GM21447 (cell line): ENCODE data around the gene AK9.

Source experiments
- ATAC-seq: cut with Tn5 transposase; IDR thresholded peaks from one replicate; pipeline ENCODE4 v1.9.1; 2021; ENCODE audit not compliant: unreplicated experiment

The AK9 gene

DNA sequence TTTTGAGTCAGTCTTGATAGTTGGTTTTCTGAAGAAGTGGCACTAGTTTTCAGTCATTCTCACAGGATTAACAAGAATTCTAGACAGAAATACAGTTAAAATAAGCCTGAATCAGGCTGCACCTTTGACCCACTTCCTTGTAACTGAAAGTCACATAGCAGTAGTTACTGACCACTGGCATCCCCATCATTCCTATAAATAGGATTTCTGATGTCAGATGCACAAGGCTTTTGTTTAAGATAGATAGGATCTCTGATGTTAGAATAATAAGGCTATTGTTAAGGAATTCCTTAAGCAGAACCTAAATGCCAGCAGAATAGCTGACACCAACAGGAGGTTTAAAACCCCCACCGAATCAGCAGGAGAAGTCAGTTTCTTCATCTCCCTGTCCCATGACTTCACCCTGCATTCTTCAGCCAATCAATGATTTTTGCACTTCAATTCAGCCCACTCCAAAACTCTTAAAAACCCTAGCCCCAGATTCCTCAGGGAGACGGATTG is 177.4 kb downstream of the AK9 start:
- ATAC-seq = no peak

DNA sequence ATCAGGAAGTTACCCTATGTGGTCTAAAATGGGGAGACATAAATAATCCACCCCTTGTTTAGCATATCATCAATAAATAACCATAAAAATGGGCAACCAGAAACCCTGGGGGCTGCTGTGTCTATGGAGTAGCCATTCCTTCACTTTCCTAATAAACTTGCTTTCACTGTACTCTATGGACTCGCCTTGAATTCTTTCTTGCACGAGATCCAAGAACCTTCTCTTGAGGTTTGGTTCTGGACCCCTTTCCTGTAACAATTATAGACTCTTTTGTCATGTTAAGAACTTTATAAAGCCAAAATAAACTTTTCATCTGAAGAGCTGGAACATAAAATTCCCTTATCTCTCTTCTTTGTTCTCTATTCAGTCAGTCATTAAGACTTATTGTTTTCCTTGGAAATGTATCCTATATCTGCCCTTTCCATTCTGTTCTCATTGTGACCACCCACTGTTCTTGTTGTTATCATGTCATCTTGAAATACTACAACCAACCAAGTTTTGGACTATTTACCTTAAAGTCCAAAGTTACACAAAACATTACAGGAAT is 178.7 kb downstream of the AK9 start:
- ATAC-seq = no peak

DNA sequence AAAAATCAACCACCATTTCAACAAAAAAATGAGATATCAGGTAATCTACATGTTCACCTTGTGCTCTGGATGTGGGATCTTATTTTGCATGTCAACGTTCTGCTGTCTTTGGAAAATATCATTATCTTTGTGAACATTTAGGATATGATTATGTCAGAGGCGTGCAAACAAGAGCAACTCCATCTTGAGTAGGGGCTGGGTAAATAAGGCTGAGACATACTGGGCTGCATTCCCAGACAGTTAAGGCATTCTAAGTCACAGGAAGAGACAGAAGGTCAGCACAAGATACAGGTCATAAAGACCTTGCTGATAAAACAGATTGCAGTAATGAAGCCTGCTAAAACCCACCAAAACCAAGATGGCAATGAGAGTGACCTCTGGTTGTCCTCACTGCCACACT is 179.2 kb downstream of the AK9 start:
- no peak for ATAC-seq

DNA sequence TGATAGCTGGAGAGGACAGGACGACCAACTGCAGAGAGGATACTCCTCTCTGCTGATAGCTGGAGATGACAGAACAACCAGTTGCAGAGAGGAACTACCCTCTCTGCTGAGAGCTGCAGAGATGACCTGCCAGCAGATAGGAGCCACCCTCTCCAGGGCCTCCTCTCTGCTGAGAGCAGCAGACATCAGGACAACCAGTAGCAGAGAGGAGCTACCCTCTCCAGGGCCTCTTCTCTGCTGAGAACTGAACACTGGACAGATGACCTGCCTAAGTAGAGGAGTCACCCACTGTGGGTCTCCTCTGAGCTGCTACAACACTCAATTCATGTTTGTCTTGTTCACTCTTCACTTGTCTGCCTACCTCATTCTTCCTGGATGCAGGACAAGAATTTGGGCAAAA is 180.6 kb downstream of the AK9 start:
- ATAC-seq = no peak

DNA sequence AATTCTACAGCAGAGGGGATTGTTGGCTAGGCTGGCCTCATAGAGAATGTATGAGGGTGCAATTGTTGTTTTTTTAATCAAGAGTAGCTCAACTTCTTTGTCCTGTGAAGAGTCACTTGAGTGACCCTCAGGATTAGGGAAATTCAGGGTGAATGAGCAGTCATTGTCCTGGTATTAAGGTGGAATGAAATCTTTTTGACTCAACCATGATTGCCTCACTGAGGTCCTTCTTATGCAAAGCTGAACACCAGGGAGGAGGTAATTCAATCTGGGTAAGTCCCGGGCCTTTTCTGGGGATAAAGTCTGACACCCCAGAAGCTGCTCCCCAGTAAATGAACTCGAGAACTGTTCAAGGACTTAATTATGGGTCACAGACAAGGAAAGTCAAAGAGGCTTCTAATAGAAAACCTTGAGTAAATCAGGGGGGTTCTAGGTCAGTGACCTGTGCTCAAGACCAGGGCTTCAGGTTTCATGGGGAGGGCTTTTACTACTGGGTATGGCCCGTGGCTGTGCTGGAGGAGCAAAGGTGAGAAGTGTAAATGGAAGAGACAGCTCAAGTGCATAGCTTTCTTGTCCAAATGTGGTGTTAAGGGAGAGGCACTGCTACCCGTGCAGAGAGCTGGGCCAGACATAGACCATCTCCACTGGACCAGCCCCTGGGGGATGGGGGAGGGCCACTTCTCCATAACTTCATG is 182.7 kb downstream of the AK9 start:
- no peak for ATAC-seq

DNA sequence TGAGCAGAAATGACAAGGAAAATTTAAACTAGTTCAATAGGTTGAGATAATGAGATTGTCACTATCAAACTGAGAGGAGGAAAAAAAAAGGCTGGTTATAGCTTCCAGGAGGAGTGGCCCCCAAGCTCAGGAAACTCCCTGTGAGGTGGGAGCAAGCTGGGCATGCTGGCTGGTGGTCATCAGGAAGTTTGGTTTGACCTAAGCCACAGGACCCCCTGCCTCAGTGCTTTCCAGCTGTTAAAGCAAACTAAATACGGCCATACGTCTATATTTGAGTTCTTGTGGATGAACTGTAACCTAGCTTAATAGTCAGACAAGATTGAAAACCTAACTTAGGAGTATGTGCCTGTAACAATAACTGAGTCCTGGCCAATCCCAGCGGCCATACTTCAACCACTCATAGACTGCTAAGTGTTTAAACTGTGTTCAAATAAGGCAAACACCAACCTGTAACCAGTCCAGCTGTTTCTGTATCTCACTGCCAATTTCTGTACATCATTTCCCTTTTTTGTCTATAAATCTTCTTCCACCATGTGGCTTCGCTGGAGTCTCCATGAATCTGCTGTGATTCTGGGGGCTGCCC is 183.4 kb downstream of the AK9 start:
- ATAC-seq = no peak

DNA sequence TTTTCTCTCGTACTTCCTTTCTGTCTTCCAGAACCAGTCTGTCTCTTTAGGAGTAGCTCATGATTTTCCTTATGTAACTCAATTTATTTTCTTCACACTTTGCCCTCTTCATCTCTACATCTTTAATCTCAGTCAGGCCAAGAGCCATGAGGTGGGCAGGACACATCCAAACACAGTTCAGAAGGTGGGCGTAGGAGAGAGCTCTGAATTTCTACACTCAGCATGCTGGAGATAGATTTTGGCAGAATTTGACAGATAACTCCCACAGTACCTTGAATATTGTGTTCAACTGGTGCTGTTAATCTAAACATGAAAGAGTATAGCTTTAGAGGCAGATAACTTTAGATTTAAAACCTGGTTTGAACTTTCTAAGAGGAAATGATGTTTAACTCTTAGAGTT is 184.2 kb downstream of the AK9 start:
- ATAC-seq = no peak

DNA sequence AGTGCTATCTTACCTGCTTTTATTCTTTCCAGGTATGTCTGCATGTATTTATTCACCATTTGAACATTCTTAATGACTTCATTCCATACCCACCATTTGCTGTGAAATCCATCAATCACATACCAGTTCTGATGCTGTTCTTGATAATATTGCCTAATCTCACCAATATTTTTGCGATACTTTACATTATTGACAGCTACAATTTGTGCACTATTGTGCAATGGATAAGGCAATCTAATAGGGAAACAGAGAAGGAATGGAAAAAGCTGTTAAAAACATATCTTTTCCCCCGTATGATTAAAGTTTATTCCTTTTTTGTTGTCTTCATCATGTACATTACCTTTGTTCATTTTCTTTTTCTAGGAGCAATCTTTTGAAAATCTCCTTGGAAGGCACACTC is 184.7 kb downstream of the AK9 start:
- no peak for ATAC-seq

DNA sequence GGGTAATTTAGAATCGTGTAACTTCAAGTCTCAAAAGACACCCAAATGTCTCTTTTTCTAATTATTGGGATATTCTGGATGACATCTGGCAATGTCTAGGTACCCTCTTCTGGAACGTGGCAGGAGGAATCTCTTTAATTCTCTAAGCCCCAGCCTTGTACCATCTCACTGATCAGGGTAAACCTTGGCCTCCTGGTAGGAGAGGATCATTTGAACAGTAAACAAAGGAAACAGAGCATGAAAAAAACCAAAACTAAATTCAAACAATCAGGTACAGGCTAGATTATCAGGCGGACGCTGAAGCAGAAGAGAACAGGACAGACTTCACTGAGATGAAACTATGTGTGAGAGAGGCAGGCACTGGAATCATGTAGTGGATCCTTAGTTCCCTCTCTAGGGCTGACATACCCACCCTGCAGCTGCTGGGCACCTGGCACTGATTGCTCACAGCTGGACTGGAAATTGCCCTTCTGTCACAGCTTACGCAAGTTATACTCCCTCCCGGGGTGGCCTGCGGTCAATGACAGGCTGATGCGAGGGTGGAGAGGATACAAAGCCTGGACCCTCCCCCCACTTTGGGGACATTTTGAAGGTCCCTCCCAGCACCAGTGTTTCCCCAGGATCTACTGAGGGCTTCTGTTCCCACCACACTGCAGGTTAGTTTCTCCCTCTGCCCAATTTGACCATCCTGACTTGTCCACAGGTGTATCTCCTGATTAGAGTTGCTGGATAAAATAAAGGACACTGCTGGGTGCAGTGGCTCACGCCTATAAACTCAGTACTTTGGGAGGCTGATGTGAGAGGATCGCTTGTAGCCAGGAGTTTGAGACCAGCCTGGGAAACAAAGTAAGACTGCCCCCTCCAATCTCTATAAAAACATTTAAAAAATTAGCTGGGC is 187.4 kb downstream of the AK9 start:
- ATAC-seq = no peak

DNA sequence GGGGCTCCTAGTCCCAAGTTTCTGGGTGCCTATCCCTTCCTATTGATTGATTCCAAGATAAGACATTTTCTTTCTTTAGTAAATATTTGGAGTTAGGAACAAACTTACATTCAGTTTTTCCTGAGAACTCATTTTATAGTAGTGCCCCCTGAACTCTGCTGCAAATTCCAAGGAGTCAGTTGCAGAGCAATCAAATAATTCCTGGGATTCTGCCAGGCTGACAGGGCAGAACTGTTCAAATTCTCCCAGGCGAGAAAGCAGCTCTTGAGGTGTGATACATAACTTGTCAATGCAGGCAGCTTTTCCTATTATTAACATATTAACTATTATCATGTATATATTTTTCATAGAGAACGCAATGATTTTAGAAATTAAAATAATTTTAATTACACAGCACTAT is 192.1 kb downstream of the AK9 start:
- ATAC-seq = no peak

DNA sequence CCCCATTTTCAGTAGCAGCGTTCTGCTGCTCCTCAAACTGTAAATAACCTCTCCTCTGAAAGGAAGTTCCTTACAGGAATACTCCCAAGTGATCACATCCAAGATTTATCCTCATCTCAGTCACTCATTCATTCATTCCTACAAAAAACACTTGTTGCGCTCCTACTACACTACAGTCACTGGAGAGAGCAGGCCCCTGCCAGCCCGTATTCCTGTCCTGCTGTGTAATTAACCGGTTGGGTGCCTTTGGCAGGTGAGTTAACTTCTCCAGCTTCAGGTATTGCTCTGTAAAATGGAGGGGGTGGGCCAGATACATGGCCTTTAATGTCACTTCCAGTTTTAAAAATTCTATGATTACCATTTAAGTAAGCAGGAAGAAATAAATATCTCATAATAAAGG is 192.9 kb downstream of the AK9 start:
- ATAC-seq = no peak

DNA sequence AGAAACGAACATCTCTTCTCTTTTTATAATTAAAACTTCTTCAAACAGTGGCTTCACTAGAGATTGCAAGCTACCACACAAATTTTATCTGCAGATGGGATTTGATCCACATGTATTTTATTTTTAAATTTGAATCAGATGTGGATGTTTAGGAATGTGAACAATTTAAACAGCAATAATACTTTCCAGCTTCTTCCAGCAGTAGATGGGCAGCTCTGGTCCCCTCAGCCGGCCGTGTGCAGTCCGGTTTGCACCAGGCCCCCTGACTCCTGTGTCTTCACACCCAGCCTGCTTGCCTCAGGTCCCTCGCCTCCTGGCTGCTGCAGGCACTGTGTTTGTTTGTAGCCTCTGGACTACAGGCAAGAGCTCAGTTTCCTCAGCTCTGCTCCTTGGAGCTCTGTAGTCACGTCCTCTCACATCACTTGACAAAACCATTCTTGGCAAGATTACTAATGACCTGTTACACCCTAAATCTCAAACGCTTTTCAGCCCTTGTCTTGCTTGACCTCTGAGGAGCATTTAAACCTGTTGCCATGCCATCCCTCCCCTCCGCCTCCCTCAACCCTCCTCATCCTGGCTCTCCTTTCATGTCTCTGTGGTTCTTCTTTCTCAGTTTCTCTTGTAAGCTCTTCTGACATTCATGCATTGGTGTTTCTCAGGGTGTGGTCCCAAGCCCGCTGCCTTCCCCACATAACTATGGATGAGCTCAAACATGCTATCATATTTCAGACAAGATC is 194.8 kb downstream of the AK9 start:
- ATAC-seq = no peak

DNA sequence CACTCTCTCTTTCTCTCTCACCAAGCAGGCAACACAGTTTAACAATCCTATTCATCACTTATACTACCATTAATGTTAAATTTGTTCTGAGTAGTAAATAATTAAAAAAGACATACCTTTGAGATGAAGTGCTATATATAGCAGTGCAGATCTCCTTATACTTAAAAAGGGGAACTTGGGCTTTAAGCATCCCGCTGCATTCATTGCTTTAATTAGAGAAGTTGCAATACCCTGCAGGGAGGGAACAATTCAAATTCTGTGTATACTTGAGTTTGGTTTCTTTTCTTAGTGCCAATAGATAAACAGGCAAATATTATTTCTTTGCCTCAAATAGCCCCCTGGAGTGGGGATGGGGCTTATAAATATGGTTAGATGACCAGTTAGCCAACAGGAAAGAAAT is 197.1 kb downstream of the AK9 start:
- ATAC-seq = no peak

DNA sequence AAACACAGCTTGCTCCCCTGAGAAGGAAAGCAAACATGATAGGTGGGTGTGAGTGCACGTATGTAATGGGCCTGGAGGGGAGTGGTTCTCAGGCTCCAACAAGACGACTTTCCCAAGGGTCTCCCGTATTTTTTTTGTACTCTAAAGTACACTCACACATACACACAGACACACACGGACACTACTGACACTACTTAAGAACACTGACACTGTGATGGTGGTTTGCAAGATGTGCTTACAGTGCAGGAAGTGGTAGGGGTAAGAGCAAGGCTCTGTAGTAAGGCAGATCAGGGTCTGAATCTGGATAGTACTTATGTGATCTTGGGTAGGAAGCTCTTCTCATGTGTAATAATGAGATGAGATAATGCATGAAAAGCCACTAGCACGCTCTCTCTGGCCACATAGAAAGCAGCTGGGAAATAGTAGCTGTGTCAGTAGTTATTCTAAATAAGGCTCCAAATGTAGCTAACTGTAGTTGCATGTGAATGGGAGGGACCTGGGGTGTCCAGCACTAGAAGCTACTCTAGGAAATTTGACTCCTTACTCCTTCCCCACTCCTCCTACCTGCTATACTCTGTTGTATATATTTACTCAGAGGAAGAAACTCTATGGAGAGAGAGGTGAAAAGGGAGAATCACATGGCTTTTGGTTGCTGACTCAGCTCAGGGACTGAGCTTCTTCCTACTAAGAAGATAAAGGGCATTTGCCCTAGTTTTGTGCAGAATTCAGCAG is 199.6 kb downstream of the AK9 start:
- no peak for ATAC-seq

DNA sequence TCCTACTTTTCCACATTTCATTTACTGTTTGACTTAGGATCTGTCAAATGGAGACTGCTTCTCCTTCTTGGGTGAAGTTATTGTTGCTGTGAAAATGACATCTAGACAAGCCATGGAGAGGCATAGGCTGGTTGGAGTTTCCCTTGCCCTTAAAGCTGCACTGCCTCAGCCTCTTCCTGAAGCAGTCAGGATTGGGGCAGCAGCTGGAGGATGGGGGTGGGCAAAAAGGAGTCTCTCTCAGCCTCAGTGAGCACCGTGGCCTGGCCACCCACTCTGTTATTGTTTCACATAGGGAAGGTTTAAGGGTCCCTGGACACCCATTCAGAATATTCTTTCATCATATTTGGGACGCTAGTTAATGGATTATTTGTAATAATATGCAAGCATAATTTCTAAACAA is 200.3 kb downstream of the AK9 start:
- no peak for ATAC-seq

DNA sequence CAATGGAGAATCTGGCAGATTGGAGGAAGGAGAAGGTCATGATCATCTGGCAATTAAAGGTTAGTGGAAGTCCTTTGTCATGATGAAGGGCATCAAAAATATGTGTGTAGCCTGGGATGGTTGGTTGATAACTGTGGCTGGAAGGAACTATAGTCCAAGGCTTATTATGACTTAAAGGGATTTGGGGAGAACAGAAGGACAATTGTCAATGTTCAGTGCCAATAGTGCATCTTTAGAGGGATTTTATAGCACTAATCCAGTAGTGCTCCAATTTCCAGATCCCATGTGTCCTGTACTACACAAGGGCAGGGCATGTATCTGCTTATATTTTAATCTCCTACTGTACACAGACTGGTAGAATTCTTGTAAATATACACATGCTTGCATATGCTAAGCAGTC is 203.0 kb downstream of the AK9 start:
- no peak for ATAC-seq

DNA sequence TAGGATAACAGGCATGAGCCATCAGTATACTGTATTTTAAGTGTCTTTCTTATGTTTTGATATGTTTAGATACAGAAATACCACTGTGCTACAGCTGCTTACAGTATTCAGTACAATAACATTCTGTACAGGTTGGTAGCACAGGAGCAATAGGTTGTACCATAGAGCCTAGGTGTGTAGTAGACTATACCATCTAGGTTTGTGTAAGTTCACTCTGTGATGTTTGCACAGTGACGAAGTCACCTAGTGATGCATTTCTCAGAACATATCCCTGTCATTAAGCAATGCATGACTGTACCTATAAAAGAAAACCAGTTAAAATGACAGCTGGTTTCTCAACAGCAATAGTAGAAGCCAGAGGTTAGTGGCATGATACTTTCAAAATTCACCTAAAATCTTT is 204.9 kb downstream of the AK9 start:
- ATAC-seq = no peak

DNA sequence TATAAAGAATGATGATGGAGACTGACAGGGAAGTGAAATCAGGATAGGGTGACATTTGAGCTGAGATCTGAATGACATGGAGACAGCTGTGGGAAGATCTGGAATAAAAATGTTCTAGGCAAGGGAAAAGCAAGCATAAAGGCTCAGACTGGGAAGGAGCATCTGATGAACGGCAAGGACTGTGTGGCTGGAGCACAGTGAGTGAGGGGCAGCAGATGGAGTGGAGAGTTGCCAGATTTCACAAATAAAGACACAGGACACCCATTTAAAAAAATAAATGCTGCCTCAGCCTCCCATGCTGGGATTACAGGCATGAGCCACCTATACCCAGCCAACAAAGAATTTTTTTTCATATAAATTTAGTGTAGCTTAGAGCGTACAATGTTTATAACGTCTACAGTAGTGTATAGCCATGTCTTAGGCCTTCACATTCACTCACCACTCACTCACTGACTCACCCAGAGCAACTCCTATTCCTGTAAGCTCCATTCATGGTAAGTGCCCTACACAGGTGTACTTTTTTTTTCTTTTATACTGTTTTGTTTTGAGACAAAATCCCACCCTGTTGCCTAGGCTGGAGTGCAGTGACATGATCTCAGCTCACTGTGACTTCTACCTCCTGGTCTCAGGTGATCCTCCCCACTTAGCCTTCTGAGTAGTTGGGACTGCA is 205.6 kb downstream of the AK9 start:
- ATAC-seq = no peak

DNA sequence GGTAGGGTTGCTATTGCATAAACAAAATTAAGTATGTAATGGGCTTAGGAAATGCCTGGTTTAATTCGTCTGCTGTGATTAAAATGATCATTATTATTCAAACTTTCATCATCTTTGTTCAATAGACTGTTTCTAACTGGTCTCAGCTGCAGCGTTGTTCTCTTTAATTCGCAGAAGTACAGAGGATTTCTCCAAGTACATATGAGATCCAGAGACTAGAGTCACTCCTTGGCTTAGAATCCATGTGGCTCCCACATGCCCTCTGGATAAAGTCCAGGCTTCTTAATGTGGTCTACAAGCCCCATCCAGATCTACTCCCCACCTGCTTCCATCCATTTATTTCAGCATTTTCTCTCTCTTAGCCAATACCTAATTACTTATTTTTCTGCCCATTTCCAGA is 206.9 kb downstream of the AK9 start:
- ATAC-seq = no peak

DNA sequence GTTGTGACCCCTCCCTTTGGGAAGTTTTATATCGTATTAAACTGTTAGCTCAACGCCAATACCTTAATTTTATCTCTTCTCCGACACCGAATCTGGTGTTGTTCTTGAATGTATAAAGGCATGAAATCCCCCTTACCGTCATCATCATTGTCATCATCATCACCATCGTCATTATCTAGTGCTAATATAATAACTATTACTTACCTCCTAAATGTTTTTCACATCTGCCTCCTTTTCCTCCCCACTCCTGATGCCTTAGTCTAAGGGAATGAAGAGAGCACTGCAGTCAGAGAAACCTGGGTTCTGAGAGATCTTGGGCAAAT is 207.3 kb downstream of the AK9 start:
- ATAC-seq = peak; percentile 1
